Measurements from ENCODE around the gene WSCD1. TPM values are rescaled to one million over a fixed set of nuclear protein-coding genes. Genes with fewer than 3 reads are reported as not detected.

WSCD1 gene
- total RNA-seq, 1 donor from 2014 or later = 4.2 TPM

DNA sequence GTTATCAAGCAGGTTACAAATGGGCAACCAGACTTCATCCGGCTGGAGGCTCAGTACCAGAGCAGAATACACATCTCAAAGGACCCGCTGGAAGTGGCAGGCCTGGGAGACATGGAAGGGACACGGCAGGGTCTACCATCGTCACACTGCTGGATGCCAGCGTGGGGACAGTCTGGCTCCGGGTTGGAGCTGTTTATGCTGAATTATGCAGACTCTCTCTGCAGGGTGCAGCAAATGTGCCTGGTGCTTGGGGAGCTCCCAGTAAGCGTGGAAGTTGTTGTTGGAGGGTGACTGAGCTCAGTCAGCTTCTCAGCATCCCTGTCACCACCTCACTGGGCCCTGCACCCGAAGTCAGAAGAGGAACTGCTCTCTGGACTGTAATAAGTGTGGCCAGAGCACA lies 12.2 kb downstream of the WSCD1 start:
- Mint-ChIP-seq H3K27me3 (ENCODE audit: low read depth) (peaks cover 7% of the 10 kb centered on the region), H3K27ac (ENCODE audit: unreplicated experiment) (no peak overlapping the region), H3K4me1 (ENCODE audit: low read depth) (no peaks in the 10 kb centered on the region), H3K4me3 (ENCODE audit: unreplicated experiment) (no peak overlapping the region), H3K9me3 (ENCODE audit: low read depth) (no peaks in the 10 kb centered on the region), H3K36me3 (ENCODE audit: low read depth) (no peaks in the 10 kb centered on the region)
- TF ChIP-seq, protein P1, sequence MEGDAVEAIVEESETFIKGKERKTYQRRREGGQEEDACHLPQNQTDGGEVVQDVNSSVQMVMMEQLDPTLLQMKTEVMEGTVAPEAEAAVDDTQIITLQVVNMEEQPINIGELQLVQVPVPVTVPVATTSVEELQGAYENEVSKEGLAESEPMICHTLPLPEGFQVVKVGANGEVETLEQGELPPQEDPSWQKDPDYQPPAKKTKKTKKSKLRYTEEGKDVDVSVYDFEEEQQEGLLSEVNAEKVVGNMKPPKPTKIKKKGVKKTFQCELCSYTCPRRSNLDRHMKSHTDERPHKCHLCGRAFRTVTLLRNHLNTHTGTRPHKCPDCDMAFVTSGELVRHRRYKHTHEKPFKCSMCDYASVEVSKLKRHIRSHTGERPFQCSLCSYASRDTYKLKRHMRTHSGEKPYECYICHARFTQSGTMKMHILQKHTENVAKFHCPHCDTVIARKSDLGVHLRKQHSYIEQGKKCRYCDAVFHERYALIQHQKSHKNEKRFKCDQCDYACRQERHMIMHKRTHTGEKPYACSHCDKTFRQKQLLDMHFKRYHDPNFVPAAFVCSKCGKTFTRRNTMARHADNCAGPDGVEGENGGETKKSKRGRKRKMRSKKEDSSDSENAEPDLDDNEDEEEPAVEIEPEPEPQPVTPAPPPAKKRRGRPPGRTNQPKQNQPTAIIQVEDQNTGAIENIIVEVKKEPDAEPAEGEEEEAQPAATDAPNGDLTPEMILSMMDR (IDR thresholded peaks at IDR 0.05) = no peak
- no peak for DNase-seq (ENCODE audit: low spot score)

DNA sequence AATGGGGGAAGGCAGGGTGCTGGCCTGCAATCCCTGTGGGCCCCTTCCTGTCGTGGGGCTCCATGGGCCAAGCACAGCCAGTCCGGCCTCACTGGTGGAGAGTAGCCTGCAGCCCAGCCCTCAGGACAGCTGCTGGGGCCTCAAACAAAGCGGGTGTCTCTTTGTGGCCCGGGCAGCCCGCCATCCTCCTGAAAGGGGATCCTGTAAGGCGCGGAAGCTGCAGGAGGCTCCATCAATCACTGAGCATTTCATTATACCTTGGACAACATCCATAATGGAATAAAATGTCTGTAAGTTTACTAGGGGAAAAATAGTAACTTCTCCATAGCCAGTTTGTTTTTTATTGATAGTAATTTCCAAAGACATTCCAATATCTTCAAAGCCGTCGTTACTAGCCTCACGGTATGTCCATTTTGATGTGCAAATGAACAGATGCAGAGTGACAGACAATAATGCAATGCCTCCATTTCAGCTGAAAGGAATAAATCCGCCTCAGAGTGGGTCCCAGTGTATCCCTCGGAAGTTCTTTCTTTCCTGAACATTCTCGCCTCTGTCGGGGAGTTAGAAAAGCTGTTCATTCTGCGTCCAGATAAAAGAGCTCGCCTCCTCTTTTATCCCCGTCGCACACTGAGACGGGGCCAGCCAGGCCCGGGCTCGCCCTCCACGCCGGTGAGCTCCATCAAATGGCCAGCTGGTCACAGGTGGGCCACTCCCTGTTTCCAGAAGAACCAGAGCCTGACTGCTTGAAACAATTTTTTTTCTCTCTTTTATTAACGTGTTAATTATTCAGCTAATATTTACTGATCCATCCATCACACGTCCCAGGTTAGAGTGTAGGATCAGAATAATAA lies 14.4 kb downstream of the WSCD1 start:
- Mint-ChIP-seq H3K4me3 (ENCODE audit: unreplicated experiment) (no peak overlapping the region), H3K9me3 (ENCODE audit: low read depth) (no peaks in the 10 kb centered on the region), H3K27ac (ENCODE audit: unreplicated experiment) (no peak overlapping the region), H3K27me3 (ENCODE audit: low read depth) (no peaks in the 10 kb centered on the region), H3K36me3 (ENCODE audit: low read depth) (no peaks in the 10 kb centered on the region), H3K4me1 (ENCODE audit: low read depth) (no peaks in the 10 kb centered on the region)
- TF ChIP-seq, protein P1 (IDR thresholded peaks at IDR 0.05) = no peak
- no peak for DNase-seq (ENCODE audit: low spot score)

DNA sequence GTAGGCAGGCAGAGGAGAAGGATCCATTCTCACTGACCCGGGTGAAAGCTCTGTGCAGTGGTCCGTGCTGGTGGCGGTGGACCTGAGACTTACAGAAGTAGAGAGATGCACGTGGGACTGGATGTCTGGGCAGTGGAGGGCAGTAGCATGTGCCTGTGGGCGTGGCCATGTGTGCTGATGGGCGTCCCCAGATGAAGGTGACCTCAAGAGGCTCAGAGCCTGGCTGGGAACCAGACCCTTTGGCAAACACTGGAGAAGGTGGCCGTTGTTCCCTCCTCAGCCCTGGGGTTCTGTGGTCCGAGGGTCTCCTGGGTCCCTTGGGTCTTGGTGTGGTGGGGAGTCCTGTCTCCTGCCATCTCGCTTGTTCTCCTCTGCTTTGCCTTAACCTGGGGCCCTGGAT lies 15.6 kb downstream of the WSCD1 start:
- Mint-ChIP-seq H3K36me3 (ENCODE audit: low read depth) (no peaks in the 10 kb centered on the region), H3K27ac (ENCODE audit: unreplicated experiment) (no peak overlapping the region), H3K4me3 (ENCODE audit: unreplicated experiment) (no peak overlapping the region), H3K27me3 (ENCODE audit: low read depth) (no peaks in the 10 kb centered on the region), H3K4me1 (ENCODE audit: low read depth) (no peaks in the 10 kb centered on the region), H3K9me3 (ENCODE audit: low read depth) (no peaks in the 10 kb centered on the region)
- TF ChIP-seq, protein P1 (IDR thresholded peaks at IDR 0.05) = no peak
- DNase-seq (ENCODE audit: low spot score) = no peak

DNA sequence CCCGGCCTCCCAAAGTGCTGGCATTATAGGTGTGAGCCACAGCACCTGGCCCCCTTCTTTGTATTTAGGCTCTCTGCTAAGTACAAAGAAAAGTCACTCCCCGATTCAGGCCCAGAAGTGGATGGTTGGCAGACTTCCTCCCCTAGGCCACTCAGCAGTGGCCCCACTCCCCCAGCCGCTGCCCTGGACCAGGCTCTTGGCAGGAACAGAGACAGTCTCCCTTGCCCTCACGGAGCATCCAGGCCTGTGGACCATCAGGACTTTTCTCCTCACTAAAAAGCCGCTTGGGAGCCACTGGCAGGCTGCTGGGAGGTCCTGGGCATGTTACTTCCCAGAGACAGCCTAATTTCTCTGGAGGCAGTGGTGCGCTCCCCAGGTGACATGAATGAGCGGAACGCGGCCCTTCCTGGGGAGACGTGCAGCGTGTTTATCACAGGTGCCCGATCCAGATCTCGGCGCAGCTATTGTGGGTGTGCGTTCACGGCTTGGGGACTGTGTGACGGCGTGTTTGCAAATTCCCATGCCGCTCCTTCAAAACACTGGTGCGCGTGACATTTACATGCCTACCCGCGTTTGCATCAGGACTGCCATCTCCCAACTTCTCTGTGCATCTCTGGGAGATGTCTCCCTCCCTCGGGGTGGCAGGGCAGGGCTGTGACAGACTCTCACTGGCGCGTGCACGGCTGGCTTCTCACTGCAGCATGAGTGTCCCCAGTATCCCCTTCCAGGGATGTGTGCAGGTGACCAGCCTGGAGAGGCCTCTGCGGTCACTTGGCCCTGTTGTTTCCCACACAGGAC lies 16.6 kb downstream of the WSCD1 start:
- no peaks in the 10 kb centered on the region for H3K27me3 Mint-ChIP-seq (ENCODE audit: low read depth)
- no peaks in the 10 kb centered on the region for H3K4me1 Mint-ChIP-seq (ENCODE audit: low read depth)
- TF ChIP-seq, protein P1 (IDR thresholded peaks at IDR 0.05) = no peak
- no peak overlapping the region for H3K27ac Mint-ChIP-seq (ENCODE audit: unreplicated experiment)
- no peak for DNase-seq (ENCODE audit: low spot score)
- no peaks in the 10 kb centered on the region for H3K9me3 Mint-ChIP-seq (ENCODE audit: low read depth)
- H3K4me3 Mint-ChIP-seq (ENCODE audit: unreplicated experiment) = no peak overlapping the region
- H3K36me3 Mint-ChIP-seq (ENCODE audit: low read depth) = no peaks in the 10 kb centered on the region

- Mint-ChIP-seq H3K9me3 (ENCODE audit: low read depth) (no peaks in the 10 kb centered on the region), H3K4me3 (ENCODE audit: unreplicated experiment) (no peak overlapping the region), H3K27ac (ENCODE audit: unreplicated experiment) (no peak overlapping the region), H3K4me1 (ENCODE audit: low read depth) (no peaks in the 10 kb centered on the region), H3K36me3 (ENCODE audit: low read depth) (no peaks in the 10 kb centered on the region), H3K27me3 (ENCODE audit: low read depth) (no peaks in the 10 kb centered on the region)
- no peak for DNase-seq (ENCODE audit: low spot score)
- TF ChIP-seq, protein P1 (IDR thresholded peaks at IDR 0.05) = no peak
Measured at GRCh38 chr17:6088141-6088540, 18.0 kb downstream of the WSCD1 start.

All from chondrocyte (in vitro differentiated cells).